ENCODE measurements around the gene SEZ6.

SEZ6 gene

DNA sequence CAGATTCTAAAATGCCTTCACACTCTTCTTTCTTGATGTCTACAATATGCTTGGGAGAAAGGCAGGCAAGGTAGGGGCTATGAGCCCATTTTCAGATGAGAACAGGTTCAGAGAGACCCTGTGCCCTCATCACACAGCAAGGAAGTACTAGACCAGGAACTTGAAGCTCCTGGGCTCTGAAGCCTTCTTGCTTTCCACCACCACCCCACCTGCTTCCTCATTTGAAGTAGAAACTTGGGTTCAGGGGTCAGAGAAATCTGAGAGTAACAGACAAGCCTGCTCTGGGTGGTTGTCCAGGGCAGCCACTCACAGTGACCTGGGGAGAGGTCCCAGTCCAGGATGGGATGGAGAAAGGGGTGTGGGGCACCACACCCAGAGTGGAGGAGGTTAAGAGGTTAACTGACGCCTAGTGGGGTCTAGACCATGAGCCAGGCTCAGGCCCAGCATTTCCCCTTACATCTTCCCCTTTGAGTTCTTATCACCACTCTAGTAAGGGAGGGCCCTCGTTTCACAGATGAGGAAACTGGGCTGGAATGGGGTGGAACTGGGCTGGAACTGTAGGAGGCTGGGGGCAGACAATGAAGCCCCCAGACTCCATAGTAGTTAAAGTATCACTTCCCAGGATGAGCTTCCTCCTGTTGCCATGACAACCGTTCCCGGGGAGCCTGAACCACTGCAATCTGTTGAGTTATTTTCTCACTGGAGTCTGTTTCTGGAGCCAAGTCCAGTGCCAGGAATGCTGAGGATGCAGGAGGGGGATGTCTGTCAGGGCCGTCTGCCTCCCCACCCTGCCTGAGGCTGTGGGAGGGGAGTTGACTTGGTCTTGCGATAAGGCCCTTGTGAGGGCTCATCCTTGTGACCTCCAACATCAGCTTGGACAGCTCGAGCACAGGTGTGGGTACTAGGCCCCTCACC, 38.4 kb downstream of the SEZ6 start:
- Histone ChIP-seq H3K79me2 (ENCODE audit: low read length) (no peaks in the 10 kb centered on the region), H3K9me3 (ENCODE audit: insufficient read depth, low read length) (no peaks in the 10 kb centered on the region), H3K36me3 (replicated peaks; ENCODE audit: low read depth, low read length) (no peaks in the 10 kb centered on the region), H2AFZ (ENCODE audit: low read depth, low read length) (peak overlapping the region; percentile 42; the same call in 1 of the 2 replicates), H3K4me2 (ENCODE audit: low read length) (no peak overlapping the region), H3K4me1 (ENCODE audit: low read length) (peaks cover 10% of the 10 kb centered on the region), H3K4me3 (ENCODE audit: low read length) (no peak overlapping the region), H3K9ac (ENCODE audit: low read length) (no peak overlapping the region), H4K20me1 (ENCODE audit: insufficient read depth, low read length) (no peaks in the 10 kb centered on the region), H3K27me3 (ENCODE audit: low read depth, low read length) (peaks cover 16% of the 10 kb centered on the region), H3K27ac (ENCODE audit: low read length) (no peak overlapping the region)
- TF ChIP-seq EZH2phosphoT487 (IDR thresholded peaks at IDR 0.05; ENCODE audit: low read depth): no peak
- TF ChIP-seq, protein P1, sequence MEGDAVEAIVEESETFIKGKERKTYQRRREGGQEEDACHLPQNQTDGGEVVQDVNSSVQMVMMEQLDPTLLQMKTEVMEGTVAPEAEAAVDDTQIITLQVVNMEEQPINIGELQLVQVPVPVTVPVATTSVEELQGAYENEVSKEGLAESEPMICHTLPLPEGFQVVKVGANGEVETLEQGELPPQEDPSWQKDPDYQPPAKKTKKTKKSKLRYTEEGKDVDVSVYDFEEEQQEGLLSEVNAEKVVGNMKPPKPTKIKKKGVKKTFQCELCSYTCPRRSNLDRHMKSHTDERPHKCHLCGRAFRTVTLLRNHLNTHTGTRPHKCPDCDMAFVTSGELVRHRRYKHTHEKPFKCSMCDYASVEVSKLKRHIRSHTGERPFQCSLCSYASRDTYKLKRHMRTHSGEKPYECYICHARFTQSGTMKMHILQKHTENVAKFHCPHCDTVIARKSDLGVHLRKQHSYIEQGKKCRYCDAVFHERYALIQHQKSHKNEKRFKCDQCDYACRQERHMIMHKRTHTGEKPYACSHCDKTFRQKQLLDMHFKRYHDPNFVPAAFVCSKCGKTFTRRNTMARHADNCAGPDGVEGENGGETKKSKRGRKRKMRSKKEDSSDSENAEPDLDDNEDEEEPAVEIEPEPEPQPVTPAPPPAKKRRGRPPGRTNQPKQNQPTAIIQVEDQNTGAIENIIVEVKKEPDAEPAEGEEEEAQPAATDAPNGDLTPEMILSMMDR (IDR thresholded peaks at IDR 0.05; ENCODE audit: low read depth, low read length): no peak

DNA sequence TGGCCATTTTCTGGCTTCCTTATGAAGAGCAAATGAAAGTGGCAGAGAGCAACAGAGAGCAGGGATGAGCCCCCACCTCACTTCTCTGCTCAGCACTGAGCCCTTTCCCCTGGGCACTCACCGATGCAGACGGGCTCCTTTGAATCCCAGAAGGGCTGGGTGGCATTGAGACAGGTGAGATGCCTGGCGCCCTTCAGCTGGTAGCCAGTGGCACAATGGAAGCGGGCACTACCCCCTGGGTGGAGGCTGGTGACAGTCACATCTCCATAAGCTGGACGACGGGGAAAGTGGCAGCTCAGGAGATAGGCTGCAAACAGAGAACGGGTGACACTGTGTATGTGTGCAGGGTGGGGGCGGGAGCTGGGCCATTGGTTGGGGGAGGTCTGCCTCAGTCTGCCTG, 42.0 kb downstream of the SEZ6 start:
- Histone ChIP-seq H3K9me3 (ENCODE audit: insufficient read depth, low read length) (no peaks in the 10 kb centered on the region), H3K4me1 (ENCODE audit: low read length) (peaks cover 10% of the 10 kb centered on the region), H2AFZ (ENCODE audit: low read depth, low read length) (no peak overlapping the region), H3K79me2 (ENCODE audit: low read length) (no peaks in the 10 kb centered on the region), H3K9ac (ENCODE audit: low read length) (no peak overlapping the region), H3K27ac (ENCODE audit: low read length) (no peak overlapping the region), H3K4me2 (ENCODE audit: low read length) (no peak overlapping the region), H3K36me3 (replicated peaks; ENCODE audit: low read depth, low read length) (no peaks in the 10 kb centered on the region), H3K4me3 (ENCODE audit: low read length) (no peak overlapping the region), H4K20me1 (ENCODE audit: insufficient read depth, low read length) (no peaks in the 10 kb centered on the region), H3K27me3 (ENCODE audit: low read depth, low read length) (peaks cover 16% of the 10 kb centered on the region)
- TF ChIP-seq, protein P1 (IDR thresholded peaks at IDR 0.05; ENCODE audit: low read depth, low read length): no peak
- no peak for TF ChIP-seq EZH2phosphoT487 (IDR thresholded peaks at IDR 0.05; ENCODE audit: low read depth)

DNA sequence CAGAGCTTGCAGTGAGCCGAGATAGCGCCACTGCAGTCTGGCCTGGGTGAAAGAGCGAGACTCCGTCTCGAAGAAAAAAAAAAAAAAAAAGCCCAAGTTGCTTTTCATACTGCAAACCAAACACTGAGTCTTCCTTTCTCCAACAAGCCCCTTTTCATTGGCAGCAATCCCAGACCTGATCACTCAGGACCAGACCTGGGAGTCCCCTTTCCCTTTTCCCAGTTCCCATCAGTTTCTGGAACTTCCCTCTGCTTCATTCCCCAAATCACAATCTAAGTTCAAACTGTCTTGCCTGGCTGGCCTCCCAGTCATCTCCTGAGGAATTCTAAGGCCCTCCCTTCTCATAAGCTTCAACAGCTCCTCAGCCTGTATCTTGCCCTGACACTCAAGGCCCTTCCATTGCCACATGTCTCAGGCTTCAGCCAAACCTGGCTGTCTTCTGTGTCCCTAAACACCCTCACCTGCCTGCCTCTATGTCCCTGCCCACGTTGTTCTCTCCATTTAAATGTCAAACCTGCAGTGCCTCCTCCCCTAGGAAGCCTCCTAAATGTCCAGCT, 42.7 kb downstream of the SEZ6 start:
- H3K9ac ChIP-seq (ENCODE audit: low read length): no peak overlapping the region
- no peak for TF ChIP-seq EZH2phosphoT487 (IDR thresholded peaks at IDR 0.05; ENCODE audit: low read depth)
- TF ChIP-seq, protein P1 (IDR thresholded peaks at IDR 0.05; ENCODE audit: low read depth, low read length): no peak

DNA sequence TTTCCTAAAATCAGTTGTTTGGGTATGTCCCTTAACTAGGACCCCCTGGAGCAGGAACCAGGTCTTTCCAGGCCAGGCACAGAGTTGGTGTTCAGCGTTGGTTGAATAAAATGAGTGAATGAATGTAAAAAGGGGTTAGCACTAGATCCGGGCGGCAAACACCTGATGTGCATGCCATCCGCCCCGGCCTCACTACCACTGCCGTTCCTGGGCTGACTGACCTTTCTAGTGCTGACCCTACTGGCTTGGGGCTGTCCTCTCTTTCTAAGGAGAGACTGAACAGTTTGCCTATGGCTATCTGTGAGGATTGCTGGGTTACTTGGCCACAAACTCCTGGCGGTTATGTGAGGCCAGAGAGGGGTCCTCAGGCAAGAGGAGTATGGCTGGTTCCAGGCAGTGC, 44.4 kb downstream of the SEZ6 start:
- TF ChIP-seq, protein P1 (IDR thresholded peaks at IDR 0.05; ENCODE audit: low read depth, low read length): no peak
- TF ChIP-seq EZH2phosphoT487 (IDR thresholded peaks at IDR 0.05; ENCODE audit: low read depth): no peak
- H3K9ac ChIP-seq (ENCODE audit: low read length): no peak overlapping the region
- H3K9me3 ChIP-seq (ENCODE audit: insufficient read depth, low read length): no peaks in the 10 kb centered on the region

More for the DNA sequence above, 42.7 kb downstream of the SEZ6 start:
- Histone ChIP-seq H4K20me1 (ENCODE audit: insufficient read depth, low read length) (no peaks in the 10 kb centered on the region), H3K79me2 (ENCODE audit: low read length) (no peaks in the 10 kb centered on the region), H3K27me3 (ENCODE audit: low read depth, low read length) (peaks cover 16% of the 10 kb centered on the region), H2AFZ (ENCODE audit: low read depth, low read length) (no peak overlapping the region), H3K4me1 (ENCODE audit: low read length) (peaks cover 10% of the 10 kb centered on the region), H3K36me3 (replicated peaks; ENCODE audit: low read depth, low read length) (no peaks in the 10 kb centered on the region), H3K27ac (ENCODE audit: low read length) (no peak overlapping the region), H3K9me3 (ENCODE audit: insufficient read depth, low read length) (no peaks in the 10 kb centered on the region), H3K4me3 (ENCODE audit: low read length) (no peak overlapping the region), H3K4me2 (ENCODE audit: low read length) (no peak overlapping the region)

More for the DNA sequence above, 44.4 kb downstream of the SEZ6 start:
- H3K4me2 ChIP-seq (ENCODE audit: low read length): no peak overlapping the region
- H3K27me3 ChIP-seq (ENCODE audit: low read depth, low read length): peaks cover 16% of the 10 kb centered on the region
- no peak overlapping the region for H2AFZ ChIP-seq (ENCODE audit: low read depth, low read length)
- no peaks in the 10 kb centered on the region for H4K20me1 ChIP-seq (ENCODE audit: insufficient read depth, low read length)
- no peaks in the 10 kb centered on the region for H3K36me3 ChIP-seq (replicated peaks; ENCODE audit: low read depth, low read length)
- no peak overlapping the region for H3K4me3 ChIP-seq (ENCODE audit: low read length)
- H3K4me1 ChIP-seq (ENCODE audit: low read length): no peaks in the 10 kb centered on the region
- H3K27ac ChIP-seq (ENCODE audit: low read length): no peak overlapping the region
- H3K79me2 ChIP-seq (ENCODE audit: low read length): no peaks in the 10 kb centered on the region

All from OCI-LY3 (cell line).